ENCODE results near the gene ARHGEF19. TPM values are rescaled to one million over a fixed set of nuclear protein-coding genes. Genes with fewer than 3 reads are reported as not detected.
A peak's percentile ranks its signal among the peaks of the same experiment; 100 is the strongest.

ARHGEF19 gene
- total and polyA plus RNA-seq, 2 of the 13 experiments (the other 11 are each of a cell fraction or from before 2014, with no cell fraction given) = 1.7 to 1.8 TPM

DNA sequence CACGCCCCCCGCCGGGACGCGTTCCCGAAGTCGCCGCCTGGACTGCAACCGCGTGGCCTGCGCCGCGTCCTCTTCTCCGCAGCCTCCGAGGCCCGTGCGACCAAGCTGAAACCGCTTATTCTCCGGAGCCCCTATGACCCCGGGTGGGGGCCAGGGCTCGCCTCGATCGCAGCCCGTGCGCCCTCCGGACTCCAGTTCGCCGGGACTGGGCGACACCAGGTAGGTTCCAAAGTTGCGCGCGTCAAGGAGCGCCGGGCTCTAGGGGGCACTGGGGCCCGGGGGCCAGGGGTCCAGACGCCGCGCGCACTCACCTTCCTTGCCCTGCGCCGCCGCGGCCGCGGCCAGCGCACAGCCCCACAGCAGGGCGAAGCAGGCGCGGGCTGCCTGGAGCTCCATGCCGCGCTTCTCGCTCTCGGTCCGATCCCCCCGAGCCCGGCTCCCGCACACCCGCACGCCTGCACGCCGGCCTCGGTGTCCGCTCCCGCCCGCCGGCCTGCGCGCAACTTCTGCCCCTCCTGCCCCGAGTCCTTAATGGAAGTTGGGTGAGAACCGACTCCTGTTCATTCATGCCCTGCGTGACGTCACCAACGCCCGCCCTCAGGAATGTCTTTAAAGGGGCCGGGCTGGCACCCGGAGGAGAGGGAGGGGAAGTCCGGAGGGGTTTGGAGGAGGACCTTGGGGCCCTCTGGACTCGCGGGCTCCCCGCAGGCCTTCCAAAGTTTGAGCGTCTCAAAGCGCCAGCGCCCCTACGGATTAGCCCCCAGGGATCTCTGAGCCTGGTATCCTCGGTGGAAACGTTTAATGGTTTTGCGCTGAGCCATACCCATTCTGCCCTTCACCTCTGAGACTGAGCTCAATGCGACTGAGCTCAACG is 56.7 kb downstream of the ARHGEF19 start, which contains the start of gene EPHA2 (continued):
- TF ChIP-seq ZNF142 (CRISPR knock-in tag; IDR thresholded peaks at IDR 0.05) = 0 out of 2 replicates have a peak, but pooled peaks have one; percentile 61
- no peak for TF ChIP-seq ZBTB20 (CRISPR knock-in tag; IDR thresholded peaks at IDR 0.05; ENCODE audit: borderline replicate concordance, low read depth)
- no peak for TF ChIP-seq ZFP82 (CRISPR knock-in tag; IDR thresholded peaks at IDR 0.05; ENCODE audit: borderline replicate concordance)
- TF ChIP-seq, protein P1, sequence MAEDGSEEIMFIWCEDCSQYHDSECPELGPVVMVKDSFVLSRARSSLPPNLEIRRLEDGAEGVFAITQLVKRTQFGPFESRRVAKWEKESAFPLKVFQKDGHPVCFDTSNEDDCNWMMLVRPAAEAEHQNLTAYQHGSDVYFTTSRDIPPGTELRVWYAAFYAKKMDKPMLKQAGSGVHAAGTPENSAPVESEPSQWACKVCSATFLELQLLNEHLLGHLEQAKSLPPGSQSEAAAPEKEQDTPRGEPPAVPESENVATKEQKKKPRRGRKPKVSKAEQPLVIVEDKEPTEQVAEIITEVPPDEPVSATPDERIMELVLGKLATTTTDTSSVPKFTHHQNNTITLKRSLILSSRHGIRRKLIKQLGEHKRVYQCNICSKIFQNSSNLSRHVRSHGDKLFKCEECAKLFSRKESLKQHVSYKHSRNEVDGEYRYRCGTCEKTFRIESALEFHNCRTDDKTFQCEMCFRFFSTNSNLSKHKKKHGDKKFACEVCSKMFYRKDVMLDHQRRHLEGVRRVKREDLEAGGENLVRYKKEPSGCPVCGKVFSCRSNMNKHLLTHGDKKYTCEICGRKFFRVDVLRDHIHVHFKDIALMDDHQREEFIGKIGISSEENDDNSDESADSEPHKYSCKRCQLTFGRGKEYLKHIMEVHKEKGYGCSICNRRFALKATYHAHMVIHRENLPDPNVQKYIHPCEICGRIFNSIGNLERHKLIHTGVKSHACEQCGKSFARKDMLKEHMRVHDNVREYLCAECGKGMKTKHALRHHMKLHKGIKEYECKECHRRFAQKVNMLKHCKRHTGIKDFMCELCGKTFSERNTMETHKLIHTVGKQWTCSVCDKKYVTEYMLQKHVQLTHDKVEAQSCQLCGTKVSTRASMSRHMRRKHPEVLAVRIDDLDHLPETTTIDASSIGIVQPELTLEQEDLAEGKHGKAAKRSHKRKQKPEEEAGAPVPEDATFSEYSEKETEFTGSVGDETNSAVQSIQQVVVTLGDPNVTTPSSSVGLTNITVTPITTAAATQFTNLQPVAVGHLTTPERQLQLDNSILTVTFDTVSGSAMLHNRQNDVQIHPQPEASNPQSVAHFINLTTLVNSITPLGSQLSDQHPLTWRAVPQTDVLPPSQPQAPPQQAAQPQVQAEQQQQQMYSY (CRISPR knock-in tag; IDR thresholded peaks at IDR 0.05) = peak; percentile 34; the same call in 1 of the 2 replicates
- no peak for TF ChIP-seq ZNF296 (CRISPR knock-in tag; conservative IDR thresholded peaks at IDR 0.05)
- TF ChIP-seq MXD4 (CRISPR knock-in tag; IDR thresholded peaks at IDR 0.05) = peak; percentile 66; the same call in 1 of the 2 replicates
- no peak; the same call in 1 of the 2 replicates for TF ChIP-seq ZNF614 (CRISPR knock-in tag; IDR thresholded peaks at IDR 0.05; ENCODE audit: borderline replicate concordance)
- no peak for TF ChIP-seq ZNF570 (CRISPR knock-in tag; IDR thresholded peaks at IDR 0.05; ENCODE audit: borderline replicate concordance)
- TF ChIP-seq MED13 (CRISPR knock-in tag; IDR thresholded peaks at IDR 0.05) = no peak
- TF ChIP-seq ZNF768 (CRISPR knock-in tag; IDR thresholded peaks at IDR 0.05) = peak; percentile 60; the same call in 1 of the 2 replicates
- 0 out of 2 replicates have a peak, but pooled peaks have one; percentile 37 for TF ChIP-seq NKX3-1 (CRISPR knock-in tag; IDR thresholded peaks at IDR 0.05)
- TF ChIP-seq ZNF781 (CRISPR knock-in tag; IDR thresholded peaks at IDR 0.05; ENCODE audit: borderline replicate concordance, not compliant biosample characterization) = no peak
- peak; percentile 98 for TF ChIP-seq RBFOX2 (IDR thresholded peaks at IDR 0.05; ENCODE audit: low read depth, low read length)

Measured in HepG2 (cell line).